Measurements from ENCODE around the gene LDLRAD4.

The LDLRAD4 gene

GRCh38 chr18:13283746-13284145 lies 65.2 kb downstream of the LDLRAD4 start:
- H3K36me3 ChIP-seq (ENCODE audit: insufficient read depth, low read length) = no peaks in the 10 kb centered on the region
- no peaks in the 10 kb centered on the region for H3K4me1 ChIP-seq (ENCODE audit: control insufficient read depth, insufficient read depth, low read length)
- no peak overlapping the region for H3K4me3 ChIP-seq (ENCODE audit: low read length)
- no peak overlapping the region for H3K4me2 ChIP-seq (ENCODE audit: low read length)
- no peaks in the 10 kb centered on the region for H3K9me3 ChIP-seq (replicated peaks; ENCODE audit: low read length)
- H3K9ac ChIP-seq (ENCODE audit: low read depth, low read length) = no peak overlapping the region
- peaks cover 8% of the 10 kb centered on the region for H3K27me3 ChIP-seq (ENCODE audit: control insufficient read depth, insufficient read depth, low read length)

GRCh38 chr18:13284330-13285027 lies 65.9 kb downstream of the LDLRAD4 start:
- Histone ChIP-seq H3K9ac (ENCODE audit: low read depth, low read length) (no peak overlapping the region), H3K4me3 (ENCODE audit: low read length) (no peak overlapping the region), H3K36me3 (ENCODE audit: insufficient read depth, low read length) (no peaks in the 10 kb centered on the region), H3K9me3 (replicated peaks; ENCODE audit: low read length) (no peaks in the 10 kb centered on the region), H3K27me3 (ENCODE audit: control insufficient read depth, insufficient read depth, low read length) (peaks cover 8% of the 10 kb centered on the region), H3K4me1 (ENCODE audit: control insufficient read depth, insufficient read depth, low read length) (no peaks in the 10 kb centered on the region), H3K4me2 (ENCODE audit: low read length) (no peak overlapping the region)

- Histone ChIP-seq H3K4me1 (ENCODE audit: control insufficient read depth, insufficient read depth, low read length) (no peaks in the 10 kb centered on the region), H3K9me3 (replicated peaks; ENCODE audit: low read length) (no peaks in the 10 kb centered on the region), H3K4me2 (ENCODE audit: low read length) (no peak overlapping the region), H3K36me3 (ENCODE audit: insufficient read depth, low read length) (no peaks in the 10 kb centered on the region), H3K9ac (ENCODE audit: low read depth, low read length) (no peak overlapping the region), H3K27me3 (ENCODE audit: control insufficient read depth, insufficient read depth, low read length) (peaks cover 8% of the 10 kb centered on the region), H3K4me3 (ENCODE audit: low read length) (no peak overlapping the region)
Measured at GRCh38 chr18:13285874-13286273, 67.3 kb downstream of the LDLRAD4 start.

- Histone ChIP-seq H3K4me1 (ENCODE audit: control insufficient read depth, insufficient read depth, low read length) (no peaks in the 10 kb centered on the region), H3K27me3 (ENCODE audit: control insufficient read depth, insufficient read depth, low read length) (peaks cover 11% of the 10 kb centered on the region), H3K36me3 (ENCODE audit: insufficient read depth, low read length) (no peaks in the 10 kb centered on the region), H3K4me3 (ENCODE audit: low read length) (no peak overlapping the region), H3K9ac (ENCODE audit: low read depth, low read length) (no peak overlapping the region), H3K4me2 (ENCODE audit: low read length) (no peak overlapping the region), H3K9me3 (replicated peaks; ENCODE audit: low read length) (no peaks in the 10 kb centered on the region)
Measured at GRCh38 chr18:13286456-13287125, 68.0 kb downstream of the LDLRAD4 start.

GRCh38 chr18:13287372-13287771 lies 68.8 kb downstream of the LDLRAD4 start:
- Histone ChIP-seq H3K4me1 (ENCODE audit: control insufficient read depth, insufficient read depth, low read length) (no peaks in the 10 kb centered on the region), H3K36me3 (ENCODE audit: insufficient read depth, low read length) (no peaks in the 10 kb centered on the region), H3K9ac (ENCODE audit: low read depth, low read length) (no peak overlapping the region), H3K9me3 (replicated peaks; ENCODE audit: low read length) (no peaks in the 10 kb centered on the region), H3K4me2 (ENCODE audit: low read length) (no peak overlapping the region), H3K4me3 (ENCODE audit: low read length) (no peak overlapping the region), H3K27me3 (ENCODE audit: control insufficient read depth, insufficient read depth, low read length) (peaks cover 11% of the 10 kb centered on the region)

- no peaks in the 10 kb centered on the region for H3K36me3 ChIP-seq (ENCODE audit: insufficient read depth, low read length)
- H3K9me3 ChIP-seq (replicated peaks; ENCODE audit: low read length) = no peaks in the 10 kb centered on the region
- H3K4me2 ChIP-seq (ENCODE audit: low read length) = no peak overlapping the region
- no peak overlapping the region for H3K4me3 ChIP-seq (ENCODE audit: low read length)
- H3K4me1 ChIP-seq (ENCODE audit: control insufficient read depth, insufficient read depth, low read length) = no peaks in the 10 kb centered on the region
- no peak overlapping the region for H3K9ac ChIP-seq (ENCODE audit: low read depth, low read length)
- peaks cover 9% of the 10 kb centered on the region for H3K27me3 ChIP-seq (ENCODE audit: control insufficient read depth, insufficient read depth, low read length)
Measured at GRCh38 chr18:13288509-13289133, 70.1 kb downstream of the LDLRAD4 start.

GRCh38 chr18:13289481-13290205 lies 71.1 kb downstream of the LDLRAD4 start:
- H3K36me3 ChIP-seq (ENCODE audit: insufficient read depth, low read length) = no peaks in the 10 kb centered on the region
- H3K4me2 ChIP-seq (ENCODE audit: low read length) = no peak overlapping the region
- H3K9ac ChIP-seq (ENCODE audit: low read depth, low read length) = no peak overlapping the region
- H3K4me3 ChIP-seq (ENCODE audit: low read length) = no peak overlapping the region
- no peaks in the 10 kb centered on the region for H3K4me1 ChIP-seq (ENCODE audit: control insufficient read depth, insufficient read depth, low read length)
- peaks cover 8% of the 10 kb centered on the region for H3K27me3 ChIP-seq (ENCODE audit: control insufficient read depth, insufficient read depth, low read length)
- H3K9me3 ChIP-seq (replicated peaks; ENCODE audit: low read length) = no peaks in the 10 kb centered on the region

GRCh38 chr18:13290856-13291271 lies 72.3 kb downstream of the LDLRAD4 start:
- H3K9me3 ChIP-seq (replicated peaks; ENCODE audit: low read length) = no peaks in the 10 kb centered on the region
- H3K36me3 ChIP-seq (ENCODE audit: insufficient read depth, low read length) = no peaks in the 10 kb centered on the region
- H3K9ac ChIP-seq (ENCODE audit: low read depth, low read length) = no peak overlapping the region
- H3K4me1 ChIP-seq (ENCODE audit: control insufficient read depth, insufficient read depth, low read length) = no peaks in the 10 kb centered on the region
- no peak overlapping the region for H3K4me2 ChIP-seq (ENCODE audit: low read length)
- H3K27me3 ChIP-seq (ENCODE audit: control insufficient read depth, insufficient read depth, low read length) = peaks cover 3% of the 10 kb centered on the region
- no peak overlapping the region for H3K4me3 ChIP-seq (ENCODE audit: low read length)

- H3K4me2 ChIP-seq (ENCODE audit: low read length) = no peak overlapping the region
Measured at GRCh38 chr18:13291299-13291698, 72.7 kb downstream of the LDLRAD4 start.

GRCh38 chr18:13291745-13292447 lies 73.3 kb downstream of the LDLRAD4 start:
- H3K27me3 ChIP-seq (ENCODE audit: control insufficient read depth, insufficient read depth, low read length) = peaks cover 3% of the 10 kb centered on the region
- no peak overlapping the region for H3K4me3 ChIP-seq (ENCODE audit: low read length)
- H3K9ac ChIP-seq (ENCODE audit: low read depth, low read length) = no peak overlapping the region
- no peaks in the 10 kb centered on the region for H3K4me1 ChIP-seq (ENCODE audit: control insufficient read depth, insufficient read depth, low read length)
- H3K9me3 ChIP-seq (replicated peaks; ENCODE audit: low read length) = no peaks in the 10 kb centered on the region
- H3K4me2 ChIP-seq (ENCODE audit: low read length) = no peak overlapping the region
- no peaks in the 10 kb centered on the region for H3K36me3 ChIP-seq (ENCODE audit: insufficient read depth, low read length)

More at GRCh38 chr18:13291299-13291698, 72.7 kb downstream of the LDLRAD4 start:
- Histone ChIP-seq H3K9ac (ENCODE audit: low read depth, low read length) (no peak overlapping the region), H3K27me3 (ENCODE audit: control insufficient read depth, insufficient read depth, low read length) (peaks cover 3% of the 10 kb centered on the region), H3K4me3 (ENCODE audit: low read length) (no peak overlapping the region), H3K4me1 (ENCODE audit: control insufficient read depth, insufficient read depth, low read length) (no peaks in the 10 kb centered on the region), H3K9me3 (replicated peaks; ENCODE audit: low read length) (no peaks in the 10 kb centered on the region), H3K36me3 (ENCODE audit: insufficient read depth, low read length) (no peaks in the 10 kb centered on the region)

GRCh38 chr18:13292736-13293135 lies 74.2 kb downstream of the LDLRAD4 start:
- H3K9me3 ChIP-seq (replicated peaks; ENCODE audit: low read length) = no peaks in the 10 kb centered on the region
- no peak overlapping the region for H3K4me3 ChIP-seq (ENCODE audit: low read length)
- no peaks in the 10 kb centered on the region for H3K36me3 ChIP-seq (ENCODE audit: insufficient read depth, low read length)
- H3K4me1 ChIP-seq (ENCODE audit: control insufficient read depth, insufficient read depth, low read length) = no peaks in the 10 kb centered on the region
- H3K27me3 ChIP-seq (ENCODE audit: control insufficient read depth, insufficient read depth, low read length) = peaks cover 3% of the 10 kb centered on the region
- H3K4me2 ChIP-seq (ENCODE audit: low read length) = no peak overlapping the region
- no peak overlapping the region for H3K9ac ChIP-seq (ENCODE audit: low read depth, low read length)

Measured in skeletal muscle satellite cell (primary cell).